Adrenal gland (tissue), 5 donors: Measurements from ENCODE around the gene SOS1.

Source experiments
- CTCF ChIP-seq, 6 experiments: fragments of 450-650 bp in 4 of 6; fragments of 200-600 bp in 2 of 6; sonication (generic) in 1 of 6; IDR thresholded peaks; 1 replicate in 5 of 6; 2 replicates in 1 of 6; pipeline versions ENCODE4 v1.5.1 to v1.8.0; 2016 to 2021; ENCODE audit warnings: antibody characterized with exemption in 6 of 6, mild to moderate bottlenecking in 2 of 6, moderate library complexity in 1 of 6
- POLR2A ChIP-seq, 2 donors: fragments of 450-650 bp; IDR thresholded peaks; one replicate each; pipeline ENCODE4 v1.6.1; 2017; ENCODE audit warnings: antibody characterized with exemption in 2 of 2, mild to moderate bottlenecking in 2 of 2, moderate library complexity in 1 of 2
- donor health status: DM: no; HTN: no; CAD: no.

GRCh38 chr2:39050109-39050508 is 70.7 kb downstream of the SOS1 start:
- TF ChIP-seq CTCF (IDR thresholded peaks at IDR 0.05): no peak
- TF ChIP-seq POLR2A (IDR thresholded peaks at IDR 0.05): no peak
